BE2C (cell line): Measurements from ENCODE around the gene F10.

Experiments
- DNase-seq: peaks from one replicate; pipeline ENCODE4 v3.0.0-alpha.2; 2020
- H3K27me3 ChIP-seq: fragments of 250-450 bp; sonication (Bioruptor Pico); 2 replicates; pipeline ENCODE4 v1.5.1; 2020; ENCODE audit warnings: mild to moderate bottlenecking
- H3K36me3 ChIP-seq: fragments of 250-450 bp; sonication (Bioruptor Pico); 2 replicates; pipeline ENCODE4 v1.5.1; 2020; ENCODE audit warnings: mild to moderate bottlenecking
- H3K4me1 ChIP-seq: fragments of 250-450 bp; sonication (Bioruptor Pico); 2 replicates; pipeline ENCODE4 v1.5.1; 2020
- H3K4me3 ChIP-seq: 2 replicates; pipeline ENCODE4 v1.5.1; 2011; ENCODE audit warnings: low read depth, low read length
- H3K9me3 ChIP-seq: fragments of 250-450 bp; sonication (Bioruptor Pico); 2 replicates; pipeline ENCODE4 v1.5.1; 2020
- TF ChIP-seq, protein P1 (sequence below): IDR thresholded peaks from 2 replicates; pipeline ENCODE4 v1.5.1; 2012; ENCODE audit warnings: mild to moderate bottlenecking, low read depth, low read length

The F10 gene

GRCh38 chr13:113093580-113094409 lies 28.8 kb upstream of the F10 start:
- H3K27me3 ChIP-seq, result no peaks in the 10 kb centered on the region

DNA sequence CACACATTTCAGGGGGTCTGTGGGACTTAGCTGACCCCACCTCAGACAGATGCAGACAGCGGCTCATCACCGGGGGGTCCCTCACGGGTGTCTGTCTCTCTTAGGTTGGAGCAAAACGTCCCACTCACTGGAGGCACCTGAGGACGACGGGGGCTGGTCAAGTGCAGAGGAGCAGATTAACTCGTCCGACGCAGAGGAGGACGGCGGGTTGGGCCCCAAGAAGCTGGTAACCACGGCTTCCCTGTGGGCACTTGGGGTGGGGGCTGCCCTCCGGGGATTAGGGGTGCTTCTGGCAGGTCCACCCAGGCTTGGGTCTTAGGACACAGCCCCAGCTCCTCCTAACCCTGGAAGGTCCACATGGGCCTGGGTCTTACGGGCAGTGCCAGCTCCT lies 28.2 kb upstream of the F10 start:
- H3K36me3 ChIP-seq, result no peaks in the 10 kb centered on the region
- TF ChIP-seq, protein P1, sequence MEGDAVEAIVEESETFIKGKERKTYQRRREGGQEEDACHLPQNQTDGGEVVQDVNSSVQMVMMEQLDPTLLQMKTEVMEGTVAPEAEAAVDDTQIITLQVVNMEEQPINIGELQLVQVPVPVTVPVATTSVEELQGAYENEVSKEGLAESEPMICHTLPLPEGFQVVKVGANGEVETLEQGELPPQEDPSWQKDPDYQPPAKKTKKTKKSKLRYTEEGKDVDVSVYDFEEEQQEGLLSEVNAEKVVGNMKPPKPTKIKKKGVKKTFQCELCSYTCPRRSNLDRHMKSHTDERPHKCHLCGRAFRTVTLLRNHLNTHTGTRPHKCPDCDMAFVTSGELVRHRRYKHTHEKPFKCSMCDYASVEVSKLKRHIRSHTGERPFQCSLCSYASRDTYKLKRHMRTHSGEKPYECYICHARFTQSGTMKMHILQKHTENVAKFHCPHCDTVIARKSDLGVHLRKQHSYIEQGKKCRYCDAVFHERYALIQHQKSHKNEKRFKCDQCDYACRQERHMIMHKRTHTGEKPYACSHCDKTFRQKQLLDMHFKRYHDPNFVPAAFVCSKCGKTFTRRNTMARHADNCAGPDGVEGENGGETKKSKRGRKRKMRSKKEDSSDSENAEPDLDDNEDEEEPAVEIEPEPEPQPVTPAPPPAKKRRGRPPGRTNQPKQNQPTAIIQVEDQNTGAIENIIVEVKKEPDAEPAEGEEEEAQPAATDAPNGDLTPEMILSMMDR, result no peak
- H3K27me3 ChIP-seq, result no peaks in the 10 kb centered on the region
- no peaks in the 10 kb centered on the region for H3K9me3 ChIP-seq
- no peak for DNase-seq
- no peaks in the 10 kb centered on the region for H3K4me1 ChIP-seq
- H3K4me3 ChIP-seq, result no peak overlapping the region

More at GRCh38 chr13:113093580-113094409, 28.8 kb upstream of the F10 start:
- H3K4me3 ChIP-seq, result no peak overlapping the region
- TF ChIP-seq, protein P1, result no peak
- no peak for DNase-seq
- no peaks in the 10 kb centered on the region for H3K9me3 ChIP-seq
- no peaks in the 10 kb centered on the region for H3K4me1 ChIP-seq
- no peaks in the 10 kb centered on the region for H3K36me3 ChIP-seq

DNA sequence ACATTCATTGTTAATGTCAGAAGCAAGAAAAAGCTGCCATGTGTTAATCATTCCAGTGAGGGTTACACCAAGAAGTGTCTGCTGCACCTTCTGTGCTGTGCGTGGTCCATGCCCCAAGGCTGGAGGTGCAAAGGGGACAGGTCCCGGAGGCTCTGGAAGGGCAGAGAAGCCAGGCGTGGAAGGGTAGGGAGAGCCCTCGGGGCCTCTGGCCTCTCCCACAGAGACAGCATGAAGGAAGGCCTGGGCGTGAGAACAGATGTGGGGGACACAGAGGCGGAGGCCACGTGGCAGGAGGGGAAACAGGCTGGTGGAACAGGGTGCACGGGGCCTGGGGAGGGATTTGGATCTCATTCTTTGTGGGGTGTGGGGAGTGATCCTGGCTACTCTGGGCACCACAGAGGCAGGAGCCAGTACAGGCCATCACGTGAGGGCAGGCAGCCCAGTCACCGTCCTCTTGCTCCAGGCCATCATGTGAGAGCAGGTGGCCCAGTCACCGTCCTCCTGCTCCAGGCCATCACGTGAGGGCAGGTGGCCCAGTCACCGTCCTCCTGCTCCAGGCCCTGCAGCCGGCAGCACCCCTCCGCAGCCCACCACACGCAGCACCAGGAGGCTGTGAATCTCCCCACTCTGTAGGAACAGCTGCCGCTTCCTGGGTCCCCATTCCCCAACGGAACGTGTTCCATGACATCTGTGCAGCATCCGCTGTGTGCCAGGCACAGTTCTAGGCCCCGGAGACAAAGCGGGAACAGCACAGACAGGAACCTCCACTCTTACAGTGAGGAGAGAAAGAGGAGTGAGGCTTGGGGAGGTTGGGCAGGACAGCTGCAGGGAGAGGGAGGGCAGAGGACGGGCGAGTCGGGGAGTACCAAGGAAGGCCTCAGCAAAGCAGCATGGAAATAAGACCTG lies 27.2 kb upstream of the F10 start:
- no peaks in the 10 kb centered on the region for H3K9me3 ChIP-seq
- DNase-seq, result no peak
- no peaks in the 10 kb centered on the region for H3K27me3 ChIP-seq
- H3K4me3 ChIP-seq, result no peak overlapping the region
- TF ChIP-seq, protein P1, result no peak
- no peaks in the 10 kb centered on the region for H3K4me1 ChIP-seq
- no peaks in the 10 kb centered on the region for H3K36me3 ChIP-seq

GRCh38 chr13:113096052-113096744 lies 26.4 kb upstream of the F10 start:
- H3K4me3 ChIP-seq, result no peak overlapping the region

GRCh38 chr13:113096745-113097305 lies 25.8 kb upstream of the F10 start:
- no peaks in the 10 kb centered on the region for H3K27me3 ChIP-seq
- TF ChIP-seq, protein P1, result no peak

More at GRCh38 chr13:113096052-113096744, 26.4 kb upstream of the F10 start:
- no peaks in the 10 kb centered on the region for H3K36me3 ChIP-seq
- H3K4me1 ChIP-seq, result no peaks in the 10 kb centered on the region
- H3K9me3 ChIP-seq, result no peaks in the 10 kb centered on the region
- TF ChIP-seq, protein P1, result no peak
- no peak for DNase-seq
- H3K27me3 ChIP-seq, result no peaks in the 10 kb centered on the region

More at GRCh38 chr13:113096745-113097305, 25.8 kb upstream of the F10 start:
- H3K9me3 ChIP-seq, result no peaks in the 10 kb centered on the region
- no peak overlapping the region for H3K4me3 ChIP-seq
- no peak for DNase-seq
- no peaks in the 10 kb centered on the region for H3K4me1 ChIP-seq
- no peaks in the 10 kb centered on the region for H3K36me3 ChIP-seq
